Stimulated activated CD4-positive, alpha-beta T cell treated with anti-CD3 and anti-CD28 coated beads, TNF-alpha, amount 100 ng/mL, for 48 hours (primary cell): ENCODE measurements around the gene TNRC6B.

Experiments used
- DNase-seq, 3 donors: peaks; one replicate each; pipeline ENCODE4 v3.0.0-alpha.2; 2020; ENCODE audit warnings: low read depth in 3 of 3

TNRC6B gene

DNA sequence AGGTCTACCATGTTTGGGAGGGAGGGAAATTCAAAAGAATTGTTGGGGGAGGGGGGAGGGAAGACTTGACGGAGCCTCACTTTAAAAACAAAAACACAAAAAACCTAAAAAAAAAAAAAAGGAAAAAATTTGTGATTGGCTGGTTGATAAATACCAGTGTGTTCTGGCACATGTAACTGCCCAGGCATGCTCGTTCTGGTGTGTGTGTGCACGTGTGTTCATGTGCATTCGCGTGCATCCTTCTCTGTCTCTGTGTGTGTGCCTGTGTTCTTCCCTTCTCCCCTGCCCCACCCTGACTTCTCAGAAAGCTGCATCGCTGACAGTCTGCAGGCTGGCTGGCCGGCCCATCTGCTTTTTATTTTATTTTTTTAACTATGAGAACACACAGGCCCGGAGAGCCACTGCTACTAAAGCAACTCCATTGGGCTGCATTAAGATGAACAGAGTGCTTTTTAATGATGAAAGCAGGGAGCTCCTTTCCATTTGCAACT lies 146.0 kb downstream of the TNRC6B start:
- DNase-seq: peak in 1 of 3 donors; percentile 18

- peak in 1 of 3 donors; percentile 16 for DNase-seq
Measured at GRCh38 chr22:40324468-40325305, 147.0 kb downstream of the TNRC6B start.

GRCh38 chr22:40325315-40325714 lies 147.6 kb downstream of the TNRC6B start:
- DNase-seq: peak in 2 of 3 donors; percentile 45 to 56

DNA sequence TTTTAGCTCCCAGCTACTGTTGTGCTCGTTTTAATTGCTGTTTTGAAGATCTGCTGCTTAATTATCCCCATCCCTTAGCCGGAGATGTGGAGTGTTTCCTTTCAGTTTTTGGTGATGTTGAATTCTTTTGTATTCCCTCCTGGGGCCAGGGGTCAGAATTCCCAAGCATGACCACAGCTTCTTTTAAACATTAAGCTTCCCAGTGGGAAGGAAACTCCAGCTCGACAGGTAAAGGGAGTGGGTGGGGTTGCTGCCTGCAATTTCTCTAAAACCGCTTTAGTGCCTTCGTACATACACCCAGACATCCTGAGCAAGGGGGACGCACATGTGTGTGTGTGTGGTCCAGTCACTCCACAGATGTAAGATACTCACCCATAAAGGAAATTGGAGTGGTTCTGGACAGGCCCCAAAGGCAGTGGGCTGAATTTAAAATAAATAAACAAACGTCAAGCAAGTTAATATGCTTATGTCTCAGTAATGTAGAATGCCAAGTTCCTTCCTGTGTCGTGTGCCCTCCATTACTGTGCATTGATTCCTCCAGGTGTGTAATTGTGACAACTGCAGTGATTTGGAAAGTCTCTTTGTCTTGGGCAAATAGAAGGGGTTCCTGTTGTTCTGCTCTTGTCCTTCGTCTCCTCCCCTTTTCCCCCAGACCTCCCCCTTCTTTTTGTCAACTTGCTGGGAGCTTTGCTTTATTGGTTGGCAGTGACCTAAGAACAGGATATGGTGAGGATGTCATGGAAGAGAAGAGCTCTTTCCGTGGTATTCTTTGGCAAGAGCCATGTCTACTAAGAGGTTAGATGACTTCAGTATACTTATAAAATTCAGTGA lies 149.4 kb downstream of the TNRC6B start:
- no peak for DNase-seq

GRCh38 chr22:40328546-40329456 lies 151.1 kb downstream of the TNRC6B start:
- no peak for DNase-seq

DNA sequence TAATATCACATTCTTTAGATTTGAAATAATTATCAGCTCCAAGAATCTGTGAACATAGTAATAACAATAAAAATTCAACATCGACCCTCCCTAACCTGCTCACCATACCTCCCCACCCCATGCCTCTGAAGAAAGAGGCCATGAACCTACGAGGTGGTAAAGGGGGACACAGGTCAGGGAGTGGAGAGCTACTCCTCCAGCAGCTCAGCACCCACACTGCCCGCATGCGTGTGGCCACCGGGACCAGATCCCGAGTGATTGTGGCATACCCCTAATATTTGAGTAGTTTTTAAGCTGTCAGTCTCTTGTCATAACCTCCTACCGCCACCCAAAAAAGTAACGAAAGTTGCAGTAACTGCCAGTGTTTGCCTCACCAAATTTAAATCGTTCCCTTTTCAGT lies 151.7 kb downstream of the TNRC6B start:
- no peak for DNase-seq

DNA sequence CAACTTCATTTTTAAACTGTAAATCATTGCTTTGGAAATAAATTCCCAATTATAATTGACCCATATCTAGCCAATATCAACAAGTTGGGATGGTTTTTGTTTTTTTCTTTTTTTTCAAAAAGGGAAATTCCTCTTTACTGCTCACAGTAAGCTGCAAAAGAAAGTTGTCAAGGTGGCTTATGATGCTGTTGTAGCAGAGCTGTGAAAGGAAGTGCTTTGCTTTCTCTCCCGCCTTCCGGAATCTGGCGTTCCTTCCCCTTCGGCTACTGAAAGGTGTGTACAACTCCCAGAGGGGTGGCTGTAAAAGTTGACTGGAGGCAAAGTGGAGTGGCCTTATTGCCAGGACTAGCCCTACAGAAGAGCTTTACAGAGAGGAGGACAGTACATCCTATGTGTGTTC lies 152.4 kb downstream of the TNRC6B start:
- no peak for DNase-seq

- no peak for DNase-seq
Measured at GRCh38 chr22:40330615-40331014, 152.9 kb downstream of the TNRC6B start.

DNA sequence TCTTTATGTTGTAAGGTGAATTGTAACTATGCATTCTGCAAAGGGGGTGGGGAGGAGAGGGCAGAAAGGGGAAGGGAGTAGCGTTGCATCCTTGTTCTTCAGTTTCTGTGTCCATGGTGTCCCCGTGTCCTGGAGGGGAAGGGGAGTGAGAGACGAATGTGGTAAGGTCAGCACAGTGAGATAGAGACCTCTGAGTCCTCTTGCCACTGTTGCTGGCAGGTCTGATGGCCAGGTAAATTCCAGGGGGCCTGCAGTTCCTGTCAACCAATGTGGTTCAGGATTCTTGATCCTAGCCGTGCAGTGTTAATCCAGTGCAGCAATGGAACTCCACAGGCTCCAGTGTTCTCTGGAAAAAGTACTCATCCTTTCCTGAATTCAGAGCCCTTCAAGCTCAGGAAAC lies 154.0 kb downstream of the TNRC6B start:
- DNase-seq: no peak

DNA sequence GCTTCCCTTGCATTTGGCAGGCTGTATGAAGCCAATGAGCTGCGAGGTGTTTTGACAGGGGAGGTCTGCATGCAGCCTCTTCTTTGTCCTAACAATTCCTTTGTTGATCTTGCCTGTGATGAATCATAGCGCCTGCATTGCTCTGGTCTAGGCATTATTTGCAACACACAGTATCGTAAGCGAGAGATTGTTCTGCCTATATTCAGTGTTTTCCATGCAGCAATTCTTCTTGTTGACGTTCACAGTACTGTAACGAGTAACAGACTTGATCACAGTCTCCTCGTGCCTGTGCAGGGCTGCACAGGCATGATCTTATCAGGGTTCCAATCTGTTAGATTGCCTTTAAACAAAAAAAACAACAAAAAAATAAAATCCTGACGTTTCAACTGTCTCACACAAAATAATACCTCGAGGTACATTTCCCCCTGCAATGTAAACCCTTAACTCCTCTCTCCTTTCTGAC lies 154.6 kb downstream of the TNRC6B start:
- DNase-seq: no peak

DNA sequence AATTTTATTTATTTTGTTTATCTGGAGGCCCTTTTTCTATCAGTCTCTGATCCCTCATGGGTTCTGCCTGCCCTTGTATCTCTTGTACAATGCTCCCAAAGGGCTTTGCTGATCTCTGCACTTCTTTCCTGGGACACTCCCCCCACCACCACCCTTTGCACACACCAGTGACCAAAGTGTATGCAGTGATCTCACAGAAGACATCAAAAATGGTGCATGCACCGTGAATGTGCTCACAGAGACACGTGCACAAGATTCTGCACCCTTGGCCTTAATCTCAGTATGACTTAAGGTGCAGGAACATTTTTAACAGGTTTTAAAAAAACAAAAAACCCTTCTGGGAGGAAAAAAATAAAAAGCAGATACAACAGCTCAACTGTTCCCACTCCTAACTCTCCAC lies 156.3 kb downstream of the TNRC6B start:
- DNase-seq: no peak

DNA sequence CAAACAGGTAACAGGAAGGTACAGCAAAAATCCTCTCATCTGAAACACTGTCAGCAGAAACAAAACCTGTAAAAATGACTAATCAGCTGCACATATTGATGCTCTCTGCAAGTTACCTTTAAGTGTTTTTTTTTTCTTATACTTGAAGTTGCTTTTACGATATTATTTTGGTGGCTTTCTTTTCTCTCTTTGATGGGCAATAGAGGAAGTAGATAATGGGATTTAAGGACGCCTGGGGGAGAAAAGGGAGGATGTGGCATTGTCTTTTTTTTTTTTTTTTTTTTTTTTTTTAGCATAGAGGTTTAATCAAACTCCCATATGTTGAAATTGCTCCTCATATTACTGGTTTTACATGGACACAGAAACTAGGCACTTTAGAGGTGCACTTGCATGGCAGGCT lies 157.2 kb downstream of the TNRC6B start:
- no peak for DNase-seq

DNA sequence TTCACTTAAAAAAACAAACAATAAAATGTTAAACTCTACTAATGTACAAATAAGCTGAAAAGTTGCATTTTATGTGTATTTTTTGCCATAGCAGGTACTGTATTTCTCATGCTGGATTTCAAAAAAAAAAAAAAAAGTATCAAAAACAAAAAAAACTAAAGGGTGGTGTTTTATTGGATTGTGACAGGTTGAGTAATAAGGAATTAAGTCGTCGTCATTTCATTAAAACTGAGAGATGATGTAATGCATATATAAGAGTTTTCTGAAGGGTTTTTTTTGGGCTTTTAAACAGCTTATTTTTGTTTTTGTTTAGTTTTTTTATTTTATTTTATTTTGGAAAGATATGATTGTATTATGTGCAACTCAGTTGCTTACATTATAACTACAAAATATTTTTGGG lies 157.6 kb downstream of the TNRC6B start:
- no peak for DNase-seq

GRCh38 chr22:40340044-40340443 lies 162.3 kb downstream of the TNRC6B start:
- DNase-seq: no peak

DNA sequence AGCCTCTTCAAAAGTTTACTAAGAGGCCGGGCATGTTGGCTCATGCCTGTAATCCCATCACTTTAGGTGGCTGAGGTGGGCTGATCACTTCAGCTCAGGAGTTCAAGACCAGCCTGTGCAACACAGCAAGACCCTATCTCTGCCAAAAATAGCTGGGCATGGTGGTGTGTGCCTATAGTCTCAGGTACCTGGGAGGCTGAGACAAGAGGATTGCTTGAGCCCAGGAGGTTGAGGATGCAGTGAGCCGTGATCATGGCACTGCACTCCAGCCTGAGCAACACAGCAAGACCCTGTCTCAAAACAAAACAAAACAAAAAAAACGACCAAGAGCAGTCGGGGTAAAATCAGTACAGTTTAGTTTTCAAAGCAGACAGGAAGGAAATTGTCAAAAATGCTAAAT lies 163.9 kb downstream of the TNRC6B start:
- no peak for DNase-seq

- no peak for DNase-seq
Measured at GRCh38 chr22:40342521-40342920, 164.8 kb downstream of the TNRC6B start.

DNA sequence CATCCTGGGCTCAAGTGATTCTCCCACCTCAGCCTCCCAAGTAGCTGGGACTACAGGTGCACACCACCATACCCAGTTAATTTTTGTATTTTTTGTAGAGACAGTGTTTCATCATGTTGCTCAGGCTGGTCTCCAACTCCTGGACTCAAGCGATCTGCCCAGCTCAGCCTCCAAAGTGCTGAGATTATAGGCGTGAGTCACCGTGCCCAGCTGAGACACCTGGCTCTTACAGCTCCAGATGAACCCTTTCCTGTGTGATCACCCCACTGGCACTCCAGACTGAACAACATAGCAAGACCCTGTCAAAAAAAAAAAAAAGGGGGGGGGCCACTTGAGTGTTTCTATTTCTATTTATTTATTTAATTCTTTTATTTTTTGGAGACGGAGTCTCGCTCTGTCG lies 167.5 kb downstream of the TNRC6B start:
- no peak for DNase-seq

DNA sequence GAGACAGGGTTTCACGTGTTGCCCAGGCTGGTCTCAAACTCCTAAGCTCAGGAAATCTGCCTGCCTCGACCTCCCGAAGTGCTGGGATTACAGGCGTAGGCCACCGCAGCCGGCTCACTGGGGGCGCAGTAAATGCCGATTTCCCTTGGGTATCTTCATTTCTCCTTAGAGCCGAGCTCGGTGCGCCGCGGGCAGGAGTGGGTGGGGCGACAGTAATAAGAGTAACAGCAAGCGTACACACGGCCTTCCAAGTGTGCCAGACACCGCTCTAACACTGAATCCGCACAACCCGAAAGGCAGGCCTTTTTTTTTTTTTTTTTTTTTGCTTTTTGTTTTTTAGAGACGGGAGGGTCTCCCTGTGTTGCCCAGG lies 168.1 kb downstream of the TNRC6B start:
- DNase-seq: peak; percentile 20 to 49 (median 32)

DNA sequence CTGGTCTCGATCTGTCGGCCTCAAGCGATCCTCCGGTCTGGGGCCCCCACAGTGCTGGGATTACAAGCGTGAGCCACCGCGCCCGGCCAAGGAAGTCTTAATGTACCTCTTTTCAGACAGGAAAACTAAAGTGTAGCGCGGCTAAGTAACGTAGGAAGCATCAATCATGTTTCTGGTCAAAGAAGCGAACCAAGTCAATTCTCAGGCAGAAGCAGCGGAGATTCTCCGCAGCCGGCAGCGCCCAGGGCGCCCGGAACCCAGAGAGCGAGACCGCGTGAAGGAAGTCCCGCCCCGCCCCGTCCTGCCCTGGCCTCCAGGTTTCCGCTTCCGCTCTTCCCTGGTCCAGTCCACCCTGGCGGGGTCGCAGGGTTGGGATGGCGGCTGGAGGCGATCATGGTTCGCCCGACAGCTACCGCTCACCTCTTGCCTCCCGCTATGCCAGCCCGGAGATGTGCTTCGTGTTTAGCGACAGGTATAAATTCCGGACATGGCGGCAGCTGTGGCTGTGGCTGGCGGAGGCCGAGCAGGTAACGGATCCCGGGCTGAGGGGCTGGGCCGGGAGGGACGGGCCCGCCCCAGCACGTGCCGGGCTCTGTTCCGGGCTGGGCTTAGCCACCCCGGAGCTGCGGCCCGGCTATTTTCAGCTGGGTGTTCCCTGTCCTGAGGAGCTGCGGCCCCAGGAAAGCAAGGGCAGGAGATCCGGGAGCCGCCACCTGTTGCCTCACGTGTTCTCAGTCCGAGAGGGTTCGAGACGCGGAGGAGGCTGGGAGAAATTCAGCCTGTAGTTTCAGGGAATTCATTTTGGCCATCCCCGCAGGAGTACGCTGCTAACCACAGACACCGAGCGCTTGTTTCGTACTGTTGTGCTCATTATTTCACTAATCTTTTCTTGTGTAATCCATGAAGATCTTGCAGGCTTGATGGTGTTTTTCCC lies 168.7 kb downstream of the TNRC6B start, which contains the start of gene ADSL:
Gene ADSL (plus strand): TSS at position 316 of the 934 bp plus-strand sequence. CDS start 59 bp downstream, at position 375.
- peak; percentile 76 to 88 (median 78) for DNase-seq

- no peak for DNase-seq
Measured at GRCh38 chr22:40347300-40347699, 169.6 kb downstream of the TNRC6B start.
